Stimulated activated CD8-positive, alpha-beta memory T cell treated with anti-CD3 and anti-CD28 coated beads, Interleukin-15, amount 100 ng/mL, for 1 hour (primary cell): ENCODE data around the gene THAP4.

Experiments used
- DNase-seq: peaks from one replicate; pipeline ENCODE4 v3.0.0-alpha.2; 2020; ENCODE audit warnings: low read depth

The THAP4 gene, protein sequence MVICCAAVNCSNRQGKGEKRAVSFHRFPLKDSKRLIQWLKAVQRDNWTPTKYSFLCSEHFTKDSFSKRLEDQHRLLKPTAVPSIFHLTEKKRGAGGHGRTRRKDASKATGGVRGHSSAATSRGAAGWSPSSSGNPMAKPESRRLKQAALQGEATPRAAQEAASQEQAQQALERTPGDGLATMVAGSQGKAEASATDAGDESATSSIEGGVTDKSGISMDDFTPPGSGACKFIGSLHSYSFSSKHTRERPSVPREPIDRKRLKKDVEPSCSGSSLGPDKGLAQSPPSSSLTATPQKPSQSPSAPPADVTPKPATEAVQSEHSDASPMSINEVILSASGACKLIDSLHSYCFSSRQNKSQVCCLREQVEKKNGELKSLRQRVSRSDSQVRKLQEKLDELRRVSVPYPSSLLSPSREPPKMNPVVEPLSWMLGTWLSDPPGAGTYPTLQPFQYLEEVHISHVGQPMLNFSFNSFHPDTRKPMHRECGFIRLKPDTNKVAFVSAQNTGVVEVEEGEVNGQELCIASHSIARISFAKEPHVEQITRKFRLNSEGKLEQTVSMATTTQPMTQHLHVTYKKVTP

DNA sequence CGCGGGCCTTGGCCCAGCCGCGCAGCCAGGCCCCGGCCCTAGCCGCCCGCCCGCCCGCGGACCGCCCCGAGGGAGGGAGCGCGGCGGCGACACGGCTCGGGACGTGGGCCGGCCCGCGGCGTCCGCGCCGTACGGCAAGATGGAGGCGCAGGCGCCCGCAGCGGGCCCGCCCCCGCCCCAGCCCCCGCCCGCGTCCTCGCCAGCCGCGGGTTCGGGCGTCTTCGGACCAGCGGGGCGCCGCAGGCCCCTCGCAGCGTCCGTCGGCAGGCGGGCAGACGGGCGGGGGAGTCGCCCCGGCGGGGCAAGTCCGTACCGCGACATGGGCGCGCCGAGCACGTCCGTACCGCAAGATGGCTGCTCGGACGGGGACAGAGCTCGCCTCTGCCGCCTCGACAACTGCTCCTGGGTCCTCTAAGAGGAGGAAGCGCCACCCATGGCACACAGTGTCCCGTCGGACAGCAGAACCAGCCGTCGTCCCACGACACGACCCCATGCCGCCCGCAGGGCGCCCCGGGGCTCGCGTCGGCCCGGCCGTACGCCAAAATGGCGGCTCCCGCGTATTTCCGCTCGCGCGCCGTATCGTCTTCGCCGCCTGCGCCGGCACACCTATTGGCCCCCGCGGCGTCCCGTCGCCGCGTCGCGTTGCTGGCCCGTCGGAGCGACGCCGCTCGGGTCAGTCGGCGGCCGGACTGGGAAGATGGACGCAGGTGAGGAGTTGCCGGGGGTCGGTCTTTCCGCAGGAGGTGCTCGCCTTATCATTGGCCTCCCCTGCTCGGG is at the start of gene THAP4, which contains the start of gene ATG4B:
Gene THAP4 (minus strand): TSS at position 141 of the 777 bp plus-strand sequence. CDS start 141 bp downstream, outside the sequence.
Gene ATG4B (plus strand): TSS at position 676 of the 777 bp plus-strand sequence. CDS start 22 bp downstream, at position 698.
- DNase-seq = peak; percentile 40

DNA sequence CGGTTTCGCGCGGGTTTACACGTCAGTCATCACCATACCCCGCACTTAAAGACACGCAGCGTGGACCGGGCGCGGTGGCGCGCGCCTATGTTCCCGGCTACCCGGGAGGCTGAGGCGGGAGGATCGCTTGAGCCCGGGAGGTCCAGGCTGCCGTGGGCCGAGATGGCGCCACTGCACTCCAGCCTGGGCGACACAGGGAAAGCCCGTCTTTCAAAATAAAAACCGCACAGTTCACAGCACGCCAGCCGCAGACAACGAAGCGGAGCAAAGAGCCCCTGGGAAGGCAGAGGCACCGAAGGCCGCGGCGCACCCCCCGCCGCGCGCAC is 49.3 kb upstream of the THAP4 start:
- DNase-seq = peak; percentile 5

DNA sequence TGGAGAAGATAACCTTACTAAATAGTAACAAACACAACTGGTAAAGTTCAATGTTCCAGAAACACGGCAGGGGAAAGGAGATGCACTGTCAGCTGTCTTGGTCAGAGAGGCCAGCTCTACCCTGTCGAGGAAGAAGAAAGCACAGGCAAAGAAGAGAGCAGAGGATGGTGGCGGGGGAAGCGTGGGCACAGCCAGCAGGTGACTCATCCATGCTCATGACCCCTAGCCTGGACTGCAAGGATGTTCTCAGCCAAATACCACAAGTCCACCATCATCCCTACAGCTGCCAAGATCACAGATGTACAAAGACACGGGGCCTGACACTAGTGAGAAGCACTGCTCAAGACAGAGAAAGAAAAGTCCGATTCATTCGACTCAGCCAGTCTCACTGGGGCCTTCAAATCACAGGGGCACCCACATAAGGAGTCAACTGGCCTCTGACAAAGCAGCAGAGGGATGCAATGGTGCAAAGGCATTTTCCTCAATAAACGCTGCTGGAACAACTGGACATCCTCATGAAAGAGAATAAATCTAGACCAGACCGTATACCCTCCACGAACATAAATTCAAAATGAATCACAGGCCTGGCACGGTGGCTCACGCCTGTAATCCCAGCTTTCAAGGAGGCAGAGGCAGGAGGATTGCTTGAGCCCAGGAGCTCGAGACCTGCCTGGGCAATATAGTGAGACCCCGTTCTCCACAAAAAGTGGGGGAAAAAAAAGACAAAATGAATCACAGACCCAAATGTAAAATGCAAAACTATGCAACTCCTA is 44.1 kb upstream of the THAP4 start:
- no peak for DNase-seq

DNA sequence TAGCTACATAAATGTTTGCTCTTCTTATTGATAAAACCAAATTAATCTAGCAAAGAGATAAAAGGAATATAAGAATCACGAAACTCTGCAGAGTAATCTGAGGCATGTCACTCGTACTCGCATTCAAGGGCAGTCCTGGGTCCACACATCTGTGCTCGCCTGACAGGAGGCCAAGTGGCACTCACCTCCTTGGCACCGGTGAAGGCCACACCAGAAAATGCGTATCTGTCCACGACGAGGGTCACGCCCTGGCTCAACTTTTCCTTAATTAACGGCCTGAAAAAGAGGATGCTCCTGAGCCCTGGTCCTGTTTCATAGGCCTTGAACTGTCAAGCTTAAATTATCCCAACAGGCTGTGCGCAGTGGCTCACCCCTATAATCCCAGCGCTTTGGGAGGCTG is 43.1 kb upstream of the THAP4 start:
- no peak for DNase-seq

DNA sequence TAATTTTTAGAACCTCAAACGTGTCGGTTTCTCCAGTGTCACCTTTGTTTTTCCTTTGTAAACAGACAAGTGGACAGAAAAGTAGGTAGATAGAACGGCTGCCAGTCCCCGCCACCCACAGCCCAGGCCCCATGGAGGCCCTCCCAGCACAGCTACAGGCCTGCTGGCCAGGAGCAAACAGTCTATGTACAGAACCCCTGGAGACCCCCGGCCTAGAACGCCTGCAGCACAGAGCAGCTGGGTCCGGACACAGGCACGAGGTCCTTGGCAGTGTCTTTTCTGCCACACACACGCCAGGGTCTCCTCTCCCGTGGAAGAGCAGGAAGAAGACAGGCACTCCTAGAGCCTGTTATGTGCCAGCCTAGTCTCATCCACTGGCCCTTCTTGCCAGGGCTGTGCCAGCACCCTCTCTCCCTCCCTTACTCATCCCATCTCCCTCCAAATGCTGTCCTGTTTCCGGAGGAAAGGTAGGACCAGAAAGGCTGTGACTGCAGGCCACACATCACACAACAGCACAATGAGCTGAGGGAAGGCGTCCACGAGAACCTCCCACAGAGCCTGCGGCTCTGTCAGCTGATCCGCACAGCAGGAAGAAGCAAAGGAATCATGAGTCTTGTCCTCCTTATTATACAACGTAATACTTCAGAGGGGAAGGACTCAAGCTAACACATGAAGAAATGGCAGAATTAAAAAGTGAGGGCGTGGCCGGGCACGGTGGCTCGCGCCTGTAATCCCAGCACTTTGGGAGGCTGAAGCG is 42.0 kb upstream of the THAP4 start:
- no peak for DNase-seq

DNA sequence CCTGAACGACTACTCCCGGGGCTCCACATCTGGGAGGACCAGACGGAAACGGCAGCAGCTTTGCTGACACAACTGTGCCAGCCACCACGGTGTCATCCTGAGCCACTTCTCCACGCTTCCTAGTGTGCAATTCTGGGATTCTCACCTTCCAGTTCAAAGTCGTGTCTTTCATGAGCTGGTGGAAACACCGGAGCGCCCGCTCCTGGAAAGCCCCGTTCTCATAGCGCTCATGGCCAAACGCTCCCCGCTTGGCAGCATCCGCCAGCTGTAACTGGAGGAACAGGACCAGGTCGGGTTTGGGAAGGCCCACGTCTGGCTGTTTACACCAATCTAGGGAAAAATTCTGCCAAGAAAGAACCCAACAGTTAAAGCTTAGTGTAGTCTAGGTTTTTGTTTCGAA is 41.3 kb upstream of the THAP4 start:
- no peak for DNase-seq

DNA sequence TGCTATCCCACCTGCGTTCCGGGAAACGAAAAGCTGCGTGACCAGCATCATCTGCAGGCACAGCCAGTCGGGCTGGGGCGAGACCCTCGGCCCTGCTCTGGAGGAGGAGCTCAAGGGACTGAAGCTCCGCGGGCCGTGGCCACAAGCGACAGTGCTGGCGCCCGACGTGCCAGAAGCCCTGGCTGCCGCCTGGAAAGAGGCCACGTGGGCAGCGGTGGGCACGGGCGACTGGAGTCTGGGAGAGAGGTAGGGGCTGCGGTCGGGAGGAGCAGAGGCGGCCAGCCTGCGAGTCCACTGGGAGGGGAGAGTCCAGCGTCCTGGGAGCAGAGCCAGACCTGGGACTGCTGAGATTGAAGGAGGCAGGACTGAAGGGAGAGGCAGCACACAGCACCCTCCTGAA is 40.4 kb upstream of the THAP4 start:
- DNase-seq = no peak

DNA sequence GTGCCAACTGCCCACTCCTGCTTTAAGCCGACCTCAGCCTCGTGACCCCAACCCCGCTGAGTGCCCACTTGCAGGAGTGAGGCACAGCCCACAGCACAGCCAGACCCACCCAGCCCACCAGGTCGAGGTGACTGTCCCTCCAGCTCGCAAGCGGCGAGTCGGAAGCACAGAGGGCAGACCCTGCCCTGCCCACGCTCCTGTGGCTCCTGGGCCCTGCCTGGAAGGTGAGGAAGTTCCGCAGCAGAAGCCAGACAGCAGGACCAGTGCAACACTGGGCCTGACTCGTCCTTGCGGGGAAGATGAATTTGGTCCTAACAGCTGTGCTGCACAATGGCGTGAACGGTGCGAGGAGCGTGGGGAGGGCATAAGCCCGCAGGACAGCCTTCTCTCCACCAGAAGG is 39.7 kb upstream of the THAP4 start:
- no peak for DNase-seq

DNA sequence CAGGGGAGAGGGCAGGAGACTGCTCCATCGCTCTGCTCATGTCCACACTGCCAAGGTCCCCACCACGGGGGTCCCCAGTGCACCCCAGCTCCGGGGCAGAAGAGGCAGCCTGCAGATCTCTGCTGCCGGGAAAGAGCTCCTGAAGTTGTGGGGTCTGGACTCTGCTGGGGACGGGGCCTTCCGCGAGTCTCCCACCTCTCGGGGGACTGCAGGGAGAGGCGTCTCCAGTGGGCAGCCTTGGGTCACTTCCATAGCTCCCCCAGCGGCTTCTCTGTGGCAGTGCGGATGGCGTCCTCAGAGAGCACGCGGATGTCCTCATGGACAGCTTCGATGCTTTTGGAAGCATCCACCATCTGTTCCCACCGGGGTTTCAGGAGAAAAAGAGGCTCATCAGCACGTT is 38.9 kb upstream of the THAP4 start:
- DNase-seq = no peak

DNA sequence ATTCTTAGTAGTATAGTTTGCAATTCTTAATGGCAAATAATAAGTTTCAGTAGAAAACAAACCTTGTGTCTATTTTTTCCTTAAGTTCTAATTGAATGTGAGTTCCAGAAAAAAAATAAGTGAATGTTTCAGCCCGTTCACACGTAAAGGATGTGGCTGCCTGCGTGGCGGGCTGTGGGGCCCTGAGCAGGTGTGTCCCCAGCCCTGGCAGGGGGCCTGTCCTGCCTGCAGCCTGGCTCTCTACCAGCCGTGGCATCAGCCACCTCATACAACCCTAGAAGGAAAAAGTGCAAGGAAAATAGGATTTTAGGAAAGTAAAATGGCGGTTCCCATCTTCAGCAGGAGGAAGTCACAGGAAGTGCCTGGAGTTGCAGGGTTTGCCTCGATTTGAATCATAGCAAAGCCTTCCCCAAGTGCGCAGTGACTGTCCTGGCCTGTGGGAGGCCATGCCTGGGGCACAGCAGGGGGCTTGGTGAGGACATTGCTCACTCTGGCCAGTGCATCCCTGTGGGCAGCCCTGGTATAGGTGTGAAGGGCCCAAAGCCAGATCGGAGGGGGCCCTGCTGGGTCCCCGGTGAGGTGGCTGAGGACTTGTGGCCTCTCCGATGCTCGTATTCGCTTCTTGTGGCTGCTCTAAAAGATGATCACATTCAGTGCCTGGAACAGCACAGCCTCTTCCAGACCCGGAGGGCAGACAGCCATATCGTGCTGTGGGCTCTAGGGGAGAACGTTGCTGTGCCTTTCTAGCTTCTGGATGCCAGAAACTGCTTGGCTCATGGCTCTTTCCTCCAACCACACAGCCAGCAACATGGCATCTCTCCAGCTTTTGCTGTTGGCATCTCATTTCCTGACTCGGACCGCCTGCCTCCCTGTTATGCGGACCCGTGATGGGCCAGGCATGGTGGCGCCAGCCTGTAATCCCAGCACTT is 37.1 kb upstream of the THAP4 start:
- no peak for DNase-seq

DNA sequence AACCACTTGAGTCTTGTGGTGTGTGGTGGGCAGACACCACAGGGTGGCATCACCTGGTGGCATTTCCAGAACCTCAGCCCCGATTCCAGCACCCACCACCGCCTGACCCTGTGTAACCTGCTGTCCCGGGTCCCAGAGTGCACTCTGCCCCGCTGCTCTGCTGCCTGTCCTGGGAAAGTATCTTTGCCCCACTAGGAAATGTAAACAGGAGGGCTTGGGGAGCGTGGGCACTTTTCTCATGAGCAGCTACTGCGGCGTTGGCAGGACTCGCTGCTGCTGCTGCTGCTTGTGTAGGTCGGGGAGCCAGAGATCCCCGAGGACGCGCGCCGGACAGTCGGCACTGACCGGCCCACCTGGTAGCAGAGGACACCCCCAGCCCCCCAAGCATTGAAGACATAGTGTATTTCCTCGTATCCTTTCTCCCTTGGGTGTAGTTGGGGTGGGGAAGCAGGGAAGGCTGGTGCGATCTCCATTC is 36.3 kb upstream of the THAP4 start:
- DNase-seq = no peak

DNA sequence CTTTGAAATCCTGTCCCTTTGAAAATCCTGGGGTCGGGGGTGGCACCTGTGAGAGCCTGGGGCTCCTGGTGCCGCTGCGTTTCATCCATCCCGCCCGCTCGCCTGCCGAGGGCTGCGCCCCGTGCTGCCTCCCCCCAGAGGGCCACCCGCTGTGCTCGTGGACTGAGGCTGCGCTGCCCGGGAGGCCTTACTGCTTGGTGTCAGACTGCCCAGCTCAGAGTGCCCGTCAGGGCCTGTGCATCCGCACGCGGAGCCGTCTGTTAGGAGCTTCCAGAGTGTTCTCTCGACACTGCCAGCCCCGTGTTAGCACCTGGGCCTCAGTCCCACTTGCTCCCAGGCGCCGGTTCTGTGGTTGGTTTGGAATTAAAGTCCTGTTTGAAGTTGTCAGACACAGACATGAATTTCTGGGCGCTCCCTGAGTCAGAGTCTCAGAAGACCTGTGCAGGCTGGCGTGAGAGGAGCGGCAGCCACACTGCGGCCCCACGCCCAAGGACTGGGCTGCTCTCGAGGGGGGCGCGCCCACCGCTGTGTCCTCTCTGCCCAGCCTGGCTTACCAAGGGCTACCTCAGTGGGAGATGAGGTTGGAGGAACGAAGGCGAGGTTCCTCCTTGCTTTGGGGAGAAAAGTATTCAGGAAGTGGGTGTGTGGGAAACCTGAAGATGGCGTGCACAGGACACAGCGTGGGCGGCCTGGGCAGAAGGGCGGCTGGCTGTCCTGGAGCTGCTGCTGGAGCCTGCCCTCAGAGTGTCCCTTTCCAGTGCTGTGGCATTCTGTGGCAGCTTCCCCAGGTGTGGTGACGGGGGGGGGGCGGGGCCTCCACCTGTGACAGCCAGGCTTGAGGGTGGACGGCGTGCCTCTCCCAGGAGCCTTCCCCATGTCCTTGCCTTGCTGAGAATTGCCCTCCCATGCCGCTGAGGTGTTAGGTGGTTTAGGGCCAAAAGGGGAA is 35.6 kb upstream of the THAP4 start:
- no peak for DNase-seq

DNA sequence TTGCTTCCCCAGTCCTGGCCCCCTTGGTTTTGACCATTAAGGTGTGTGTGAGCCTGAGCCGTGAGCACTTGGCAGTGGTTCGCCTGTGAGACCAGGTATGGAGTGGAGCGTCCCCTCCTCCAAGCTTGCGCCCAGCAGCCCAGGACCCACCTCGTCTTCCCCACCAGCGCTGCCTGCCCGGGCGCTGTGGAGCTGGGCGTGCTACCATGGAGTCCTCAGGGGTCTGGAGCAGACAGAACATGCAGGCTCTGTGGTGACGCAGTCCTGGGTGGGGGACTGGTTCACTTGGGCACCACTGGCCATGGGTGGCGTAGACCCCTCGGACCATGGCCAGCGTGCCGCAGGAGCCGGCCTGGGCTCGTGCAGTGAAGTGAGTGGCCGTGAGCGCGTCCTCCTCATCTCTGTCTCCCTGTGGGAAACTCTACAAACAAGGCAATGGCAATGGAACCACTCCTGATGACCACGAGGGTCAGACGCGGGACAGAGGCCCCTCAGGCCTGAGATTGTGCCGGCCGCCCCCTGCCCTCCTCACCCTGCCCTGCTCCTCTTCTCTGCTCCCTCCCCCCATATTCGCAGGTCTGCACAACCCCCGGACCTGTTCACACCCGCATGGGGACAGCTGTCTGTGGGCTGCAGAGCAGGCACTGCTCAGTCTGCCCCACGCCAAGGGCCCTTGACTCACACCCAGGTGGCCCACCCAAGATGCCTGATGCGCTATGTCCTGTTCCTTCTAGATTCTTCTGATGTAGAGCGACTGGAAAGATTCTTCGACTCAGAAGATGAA is 34.7 kb upstream of the THAP4 start:
- no peak for DNase-seq

DNA sequence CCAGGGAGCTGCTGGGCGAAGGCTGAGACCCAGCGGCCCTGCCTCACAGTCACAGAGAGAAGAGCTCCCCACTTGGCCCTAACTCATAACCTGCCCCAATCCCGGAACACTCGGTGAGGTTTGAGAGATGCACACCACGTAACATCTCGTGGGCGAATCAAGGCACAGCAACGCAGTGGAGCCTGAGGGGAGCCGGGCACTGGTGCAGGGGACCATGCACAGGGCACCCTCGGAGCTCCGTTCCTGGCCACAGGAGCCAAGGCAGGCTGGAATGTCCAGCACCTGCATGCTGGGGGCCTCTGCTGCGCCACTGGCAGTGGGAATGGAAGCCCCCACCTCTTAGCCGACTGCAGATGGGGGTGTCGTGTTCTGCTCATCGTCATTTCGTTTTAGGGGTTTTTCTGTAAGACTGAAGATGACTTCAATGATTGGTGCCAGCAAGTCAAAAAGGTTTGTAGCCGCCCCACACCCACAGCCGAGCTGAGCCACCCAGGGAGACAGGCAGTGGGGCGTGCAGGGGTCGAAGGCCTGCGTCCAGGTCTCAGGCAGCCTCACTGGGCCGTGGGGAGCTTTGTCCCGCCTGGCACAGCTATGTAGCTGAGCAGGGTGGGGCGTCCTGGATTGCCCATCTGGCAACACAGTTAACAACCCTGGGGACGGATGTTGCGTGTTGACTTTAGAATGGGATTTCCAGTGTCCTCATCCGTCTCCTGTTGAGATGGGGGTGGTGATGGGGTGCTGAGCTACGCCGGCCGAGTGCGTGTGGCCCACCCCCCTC is 33.6 kb upstream of the THAP4 start:
- DNase-seq = no peak

DNA sequence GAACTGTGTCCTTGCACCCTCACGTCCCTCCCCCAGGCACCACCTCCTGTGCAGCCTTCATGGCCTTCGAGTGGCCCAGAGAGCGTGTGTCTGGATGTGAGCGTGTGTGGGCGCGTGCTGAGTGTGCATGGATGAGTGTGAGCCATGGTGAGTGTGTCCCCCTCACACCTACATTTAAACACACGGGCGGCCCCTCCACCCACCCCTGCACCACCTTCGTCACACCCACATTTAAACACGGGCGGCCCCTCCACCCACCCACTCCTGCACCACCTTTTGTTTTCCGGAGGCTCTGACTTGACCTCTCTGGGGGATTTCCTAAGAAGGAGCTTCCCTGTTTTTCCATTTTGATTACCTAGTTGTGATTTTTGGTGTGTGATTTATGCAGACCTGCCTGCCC is 31.9 kb upstream of the THAP4 start:
- DNase-seq = no peak

DNA sequence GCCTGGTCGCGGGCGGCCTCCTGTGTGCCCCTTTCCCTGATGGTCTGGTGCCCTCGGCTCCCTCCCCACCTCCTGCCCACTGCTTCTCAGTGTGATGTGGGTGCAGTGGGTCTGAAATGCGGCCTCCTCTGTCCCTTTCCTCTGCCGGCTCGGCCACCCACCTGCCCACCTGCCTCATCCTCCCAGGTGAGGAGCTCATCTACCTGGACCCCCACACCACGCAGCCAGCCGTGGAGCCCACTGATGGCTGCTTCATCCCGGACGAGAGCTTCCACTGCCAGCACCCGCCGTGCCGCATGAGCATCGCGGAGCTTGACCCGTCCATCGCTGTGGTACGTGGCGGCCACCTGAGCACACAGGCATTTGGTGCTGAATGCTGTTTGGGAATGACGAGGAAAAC is 31.4 kb upstream of the THAP4 start:
- DNase-seq = no peak

DNA sequence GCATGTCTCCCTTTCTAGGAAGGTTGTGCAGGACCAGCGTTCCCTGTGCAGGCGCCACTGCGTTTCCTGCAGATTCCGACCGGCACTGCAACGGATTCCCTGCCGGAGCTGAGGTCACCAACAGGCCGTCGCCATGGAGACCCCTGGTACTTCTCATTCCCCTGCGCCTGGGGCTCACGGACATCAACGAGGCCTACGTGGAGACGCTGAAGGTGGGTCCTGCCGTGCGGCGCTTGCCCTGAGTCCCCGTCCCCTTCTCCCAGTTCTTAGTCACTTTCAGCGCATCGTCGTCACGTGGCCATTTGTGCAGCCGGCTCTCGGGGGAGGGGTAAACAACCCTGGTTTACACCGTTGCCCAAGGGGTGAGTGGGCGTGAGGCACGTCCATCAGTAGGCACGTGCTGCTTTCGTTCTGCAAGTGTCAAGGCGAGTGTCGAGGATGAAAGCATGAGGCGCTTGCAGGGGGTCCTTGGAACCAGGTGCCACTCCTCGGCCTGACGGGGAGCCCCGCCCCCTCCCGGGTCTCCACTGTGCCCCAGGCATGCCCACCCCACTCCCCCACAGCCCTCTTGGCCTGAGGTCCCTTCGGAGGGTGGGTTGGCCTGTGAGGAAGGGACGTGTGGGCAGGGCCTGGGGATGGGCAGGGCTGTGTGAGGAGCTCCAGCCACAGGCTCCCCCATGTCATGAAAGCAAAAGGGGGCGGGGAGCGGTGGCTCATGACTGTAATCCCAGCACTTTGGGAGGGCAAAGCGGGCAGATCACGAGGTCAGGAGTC is 29.9 kb upstream of the THAP4 start:
- DNase-seq = no peak
